Osteocyte (in vitro differentiated cells): Measurements from ENCODE around the gene TTC33. TPM values are rescaled to one million over a fixed set of nuclear protein-coding genes. Genes with fewer than 3 reads are reported as not detected.

Source experiments
- DNase-seq: peaks from one replicate; pipeline ENCODE4 v3.0.0; 2021; ENCODE audit warnings: mixed read lengths; ENCODE audit not compliant: unreplicated experiment; ENCODE audit errors: extremely low spot score
- H3K27ac Mint-ChIP-seq: one replicate; pipeline ENCODE4 v1.8.0; 2021; ENCODE audit warnings: mild to moderate bottlenecking, mixed read lengths; ENCODE audit not compliant: unreplicated experiment
- H3K27me3 Mint-ChIP-seq: one replicate; pipeline ENCODE4 v1.8.0; 2021; ENCODE audit warnings: mixed read lengths; ENCODE audit not compliant: unreplicated experiment
- H3K36me3 Mint-ChIP-seq: one replicate; pipeline ENCODE4 v1.8.0; 2021; ENCODE audit warnings: mixed read lengths; ENCODE audit not compliant: unreplicated experiment
- H3K4me1 Mint-ChIP-seq: one replicate; pipeline ENCODE4 v1.8.0; 2021; ENCODE audit warnings: mixed read lengths; ENCODE audit not compliant: unreplicated experiment
- H3K4me3 Mint-ChIP-seq: one replicate; pipeline ENCODE4 v1.8.0; 2021; ENCODE audit warnings: mild to moderate bottlenecking, moderate library complexity, mixed read lengths; ENCODE audit not compliant: unreplicated experiment
- H3K9me3 Mint-ChIP-seq: one replicate; pipeline ENCODE4 v1.8.0; 2021; ENCODE audit warnings: mixed read lengths; ENCODE audit not compliant: unreplicated experiment
- CTCF ChIP-seq: fragments of 200-600 bp; sonication (generic); IDR thresholded peaks from 2 replicates; pipeline ENCODE4 v1.5.0; 2021; ENCODE audit warnings: antibody characterized with exemption, mild to moderate bottlenecking, moderate library complexity
- total RNA-seq: library from RNA; stranded (reverse); gene quantifications from 2 replicates; pipeline ENCODE4 v1.2.1, GENCODE V29; 2021

The TTC33 gene
- total RNA-seq, 1 donor from 2014 or later, result 18.1 TPM

- peaks cover 13% of the 10 kb centered on the region for H3K4me1 Mint-ChIP-seq
Observed at GRCh38 chr5:40499007-40499406, 256.8 kb downstream of the TTC33 start.

GRCh38 chr5:40497573-40497972, 258.2 kb downstream of the TTC33 start:
- no peak for TF ChIP-seq CTCF
- no peaks in the 10 kb centered on the region for H3K36me3 Mint-ChIP-seq
- H3K4me1 Mint-ChIP-seq, result peaks cover 13% of the 10 kb centered on the region
- H3K9me3 Mint-ChIP-seq, result no peaks in the 10 kb centered on the region
- H3K4me3 Mint-ChIP-seq, result no peak overlapping the region
- DNase-seq, result no peak
- H3K27ac Mint-ChIP-seq, result no peak overlapping the region
- no peaks in the 10 kb centered on the region for H3K27me3 Mint-ChIP-seq

More at GRCh38 chr5:40499007-40499406, 256.8 kb downstream of the TTC33 start:
- no peak for DNase-seq
- no peaks in the 10 kb centered on the region for H3K9me3 Mint-ChIP-seq
- no peak for TF ChIP-seq CTCF
- no peaks in the 10 kb centered on the region for H3K36me3 Mint-ChIP-seq
- no peak overlapping the region for H3K4me3 Mint-ChIP-seq
- H3K27me3 Mint-ChIP-seq, result no peaks in the 10 kb centered on the region
- no peak overlapping the region for H3K27ac Mint-ChIP-seq

- peaks cover 32% of the 10 kb centered on the region for H3K4me1 Mint-ChIP-seq
- TF ChIP-seq CTCF, result no peak
- no peak for DNase-seq
Observed at GRCh38 chr5:40495237-40495635, 260.5 kb downstream of the TTC33 start.

GRCh38 chr5:40494631-40495236, 261.0 kb downstream of the TTC33 start:
- TF ChIP-seq CTCF, result no peak
- Mint-ChIP-seq H3K27me3 (no peaks in the 10 kb centered on the region), H3K9me3 (no peaks in the 10 kb centered on the region), H3K36me3 (no peaks in the 10 kb centered on the region), H3K27ac (no peak overlapping the region), H3K4me1 (peaks cover 34% of the 10 kb centered on the region), H3K4me3 (no peak overlapping the region)
- no peak for DNase-seq

More at GRCh38 chr5:40495237-40495635, 260.5 kb downstream of the TTC33 start:
- no peak overlapping the region for H3K27ac Mint-ChIP-seq
- H3K4me3 Mint-ChIP-seq, result no peak overlapping the region
- no peaks in the 10 kb centered on the region for H3K36me3 Mint-ChIP-seq
- H3K9me3 Mint-ChIP-seq, result no peaks in the 10 kb centered on the region
- no peaks in the 10 kb centered on the region for H3K27me3 Mint-ChIP-seq

- Mint-ChIP-seq H3K27ac (no peak overlapping the region), H3K4me3 (no peak overlapping the region), H3K36me3 (no peaks in the 10 kb centered on the region), H3K27me3 (no peaks in the 10 kb centered on the region), H3K4me1 (peaks cover 33% of the 10 kb centered on the region), H3K9me3 (no peaks in the 10 kb centered on the region)
- DNase-seq, result no peak
- no peak for TF ChIP-seq CTCF
Observed at GRCh38 chr5:40492056-40492455, 263.7 kb downstream of the TTC33 start.
